Naive B cell (primary cell): Measurements from ENCODE around the gene CAMTA1. TPM values are rescaled to one million over a fixed set of nuclear protein-coding genes. Genes with fewer than 3 reads are reported as not detected.

Experiments used
- ATAC-seq, 2 donors: fragments of 150-1000 bp; cut with Tn5 transposase; 2 replicates each; pipeline ENCODE4 v1.10.0; 2021; ENCODE audit warnings: low read depth in 2 of 2, mild to moderate bottlenecking in 2 of 2, moderate library complexity in 2 of 2
- DNase-seq: peaks from one replicate; pipeline ENCODE4 v3.0.0; 2022
- H3K27ac Mint-ChIP-seq, 6 donors: one replicate each; pipeline ENCODE4 v1.8.0; 2020 to 2022; ENCODE audit warnings: mild to moderate bottlenecking in 6 of 6, mixed read lengths in 6 of 6, moderate library complexity in 5 of 6, inconsistent platforms in 2 of 6
- H3K27me3 Mint-ChIP-seq, 3 donors: one replicate each; pipeline ENCODE4 v1.8.0; 2021 to 2022; ENCODE audit warnings: mixed read lengths in 3 of 3, mild to moderate bottlenecking in 1 of 3
- H3K36me3 Mint-ChIP-seq, 2 donors: one replicate each; pipeline ENCODE4 v1.8.0; 2020 to 2022; ENCODE audit warnings: mixed read lengths in 2 of 2, inconsistent platforms in 1 of 2, mild to moderate bottlenecking in 1 of 2
- H3K4me1 Mint-ChIP-seq, 3 donors: one replicate each; pipeline ENCODE4 v1.8.0; 2020 to 2022; ENCODE audit warnings: mixed read lengths in 3 of 3, inconsistent platforms in 1 of 3, mild to moderate bottlenecking in 1 of 3, moderate library complexity in 1 of 3
- H3K4me3 Mint-ChIP-seq, 8 donors: one replicate each; pipeline ENCODE4 v1.8.0; 2020 to 2022; ENCODE audit warnings: mild to moderate bottlenecking in 8 of 8, mixed read lengths in 8 of 8, moderate library complexity in 8 of 8, inconsistent platforms in 2 of 8
- H3K9me3 Mint-ChIP-seq, 7 donors: one replicate each; pipeline ENCODE4 v1.8.0; 2020 to 2022; ENCODE audit warnings: mixed read lengths in 7 of 7, mild to moderate bottlenecking in 5 of 7, inconsistent platforms in 2 of 7, moderate library complexity in 1 of 7
- polyA plus RNA-seq, 6 donors: library from polyadenylated mRNA; unstranded; fragments of 300-500 nt; fragmentation: Illumina TruSeq; gene quantifications; one replicate each; pipeline ENCODE4 v1.2.3, GENCODE V29; 2021; ENCODE audit warnings: low read depth in 6 of 6

The CAMTA1 gene
- polyA plus RNA-seq, 6 donors from 2014 or later, result 75.4 to 140 (median 88.8) TPM

DNA sequence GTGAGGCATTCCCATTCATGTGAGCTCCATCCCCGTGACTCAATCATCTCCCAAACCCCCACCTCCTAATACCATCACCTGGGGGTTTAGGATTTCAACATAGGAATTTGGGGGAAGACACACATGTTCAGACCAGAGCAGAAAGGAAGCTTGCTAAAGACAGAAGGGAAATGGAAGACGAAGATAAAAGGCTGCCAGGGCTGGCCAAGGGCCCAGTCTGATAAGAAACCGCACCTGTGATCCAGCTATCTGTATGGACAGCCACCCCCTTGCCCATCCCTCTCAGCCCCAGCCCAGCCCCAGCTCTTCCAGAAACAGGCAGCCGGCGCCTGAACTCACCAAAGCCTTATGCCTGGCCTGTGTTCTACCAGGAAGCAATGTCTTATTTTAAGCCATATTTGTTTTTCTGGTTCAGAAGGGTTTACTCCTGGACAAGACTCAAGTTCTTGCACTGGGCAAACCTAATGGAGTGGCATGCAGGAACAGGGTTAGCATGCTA lies 787.4 kb downstream of the CAMTA1 start:
- Mint-ChIP-seq H3K36me3 (no peaks in the 10 kb centered on the region), H3K4me3 (no peak overlapping the region), H3K27me3 (peaks cover 5 to 8% (median 6%) of the 10 kb centered on the region in 3 donors), H3K9me3 (peaks cover 0 to 2% (median 0%) of the 10 kb centered on the region in 7 donors), H3K4me1 (no peaks in the 10 kb centered on the region), H3K27ac (no peak overlapping the region)
- ATAC-seq, result no peak
- no peak for DNase-seq

DNA sequence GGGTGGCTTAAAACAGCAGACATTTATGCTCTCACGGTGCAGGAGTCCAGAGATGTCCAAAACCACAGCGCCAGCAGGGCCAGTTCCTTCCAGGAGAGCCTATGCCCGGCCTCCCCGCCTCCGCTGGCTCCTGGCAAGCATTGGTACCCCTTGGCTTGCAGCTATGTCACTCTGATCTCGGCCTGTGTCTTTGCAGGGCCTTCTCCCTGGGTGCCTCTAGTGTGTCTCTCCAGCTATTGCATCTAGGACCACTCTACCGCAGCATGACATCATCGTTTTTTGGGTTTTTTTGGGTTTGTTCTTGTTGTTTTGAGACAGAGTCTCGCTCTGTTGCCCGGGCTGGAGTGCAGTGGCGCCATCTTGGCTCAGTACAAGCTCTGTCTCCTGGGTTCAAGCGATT lies 788.2 kb downstream of the CAMTA1 start:
- Mint-ChIP-seq H3K27ac (no peak overlapping the region), H3K27me3 (peaks cover 5 to 8% (median 6%) of the 10 kb centered on the region in 3 donors), H3K9me3 (peaks cover 0 to 2% (median 0%) of the 10 kb centered on the region in 7 donors), H3K4me1 (no peaks in the 10 kb centered on the region), H3K4me3 (no peak overlapping the region), H3K36me3 (no peaks in the 10 kb centered on the region)
- ATAC-seq (no peak), DNase-seq (no peak)

DNA sequence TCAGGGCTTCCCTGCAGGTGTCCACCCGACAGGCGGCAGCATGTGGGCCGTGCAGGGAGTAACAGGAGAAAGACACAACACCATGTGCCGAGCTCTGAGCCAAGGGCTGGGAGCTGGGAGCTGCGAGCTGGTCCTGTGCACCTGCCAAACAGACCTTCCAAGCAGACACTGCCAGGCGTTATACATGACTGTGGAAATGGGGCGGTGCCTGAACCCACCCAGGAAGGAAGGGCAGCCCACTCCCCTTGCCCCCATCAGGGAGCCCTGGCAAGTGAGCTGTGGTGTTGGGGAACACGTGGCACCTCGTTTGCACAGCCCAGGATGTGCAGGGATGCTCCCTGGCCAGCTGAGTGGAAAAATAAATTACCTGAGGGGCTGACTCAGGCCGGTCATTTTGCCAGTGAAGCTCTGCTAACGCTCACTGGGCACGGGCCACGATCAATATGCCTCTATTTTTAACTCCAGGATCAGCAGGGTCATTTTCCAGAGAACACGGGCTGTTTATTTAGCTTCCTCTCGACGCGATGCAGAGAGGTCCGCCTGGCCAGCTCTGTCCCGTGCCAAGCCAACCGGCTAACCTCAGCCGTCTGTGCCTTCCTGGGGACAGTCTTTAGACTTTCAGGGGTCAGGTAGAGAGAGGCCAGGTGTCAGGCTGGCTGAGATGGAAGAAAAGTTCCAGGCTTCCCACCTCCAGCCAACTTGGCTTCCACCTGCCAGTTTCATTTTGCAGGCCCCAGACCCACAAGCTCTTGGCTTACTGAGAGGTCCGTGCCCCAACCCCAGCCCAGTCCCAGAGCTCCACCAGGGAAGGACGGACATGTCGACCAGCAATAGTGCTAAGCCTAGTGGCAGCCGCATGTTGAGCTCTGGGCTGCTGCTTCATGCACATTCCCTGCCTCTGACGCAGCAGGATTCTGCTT lies 789.1 kb downstream of the CAMTA1 start:
- DNase-seq (no peak), ATAC-seq (no peak)
- Mint-ChIP-seq H3K4me3 (no peak overlapping the region), H3K27me3 (peaks cover 5 to 8% (median 6%) of the 10 kb centered on the region in 3 donors), H3K27ac (no peak overlapping the region), H3K36me3 (no peaks in the 10 kb centered on the region), H3K9me3 (peaks cover 0 to 2% (median 0%) of the 10 kb centered on the region in 7 donors), H3K4me1 (no peaks in the 10 kb centered on the region)

DNA sequence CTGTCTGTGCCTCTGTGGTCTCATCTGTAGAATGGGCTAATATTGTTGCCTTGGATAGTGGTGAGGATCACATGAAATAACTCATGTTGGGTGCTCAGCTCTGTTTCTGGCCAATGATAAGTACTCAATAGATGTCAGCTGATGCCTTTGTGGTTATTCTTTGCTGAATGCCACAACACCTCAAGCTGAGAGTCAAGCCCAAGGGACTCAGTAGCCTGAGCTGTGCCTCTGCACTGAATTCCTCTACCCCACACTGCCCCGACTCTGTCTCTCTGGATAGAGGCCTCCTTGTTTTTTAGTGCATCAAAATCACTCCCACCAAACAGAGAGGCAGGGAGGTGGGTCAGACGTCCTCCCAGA lies 789.8 kb downstream of the CAMTA1 start:
- H3K27ac Mint-ChIP-seq, result no peak overlapping the region
- H3K9me3 Mint-ChIP-seq, result peaks cover 0 to 2% (median 0%) of the 10 kb centered on the region in 7 donors
- H3K27me3 Mint-ChIP-seq, result peaks cover 5 to 9% (median 8%) of the 10 kb centered on the region in 3 donors
- ATAC-seq (no peak), DNase-seq (no peak)
- no peaks in the 10 kb centered on the region for H3K36me3 Mint-ChIP-seq
- H3K4me3 Mint-ChIP-seq, result no peak overlapping the region
- H3K4me1 Mint-ChIP-seq, result no peaks in the 10 kb centered on the region

DNA sequence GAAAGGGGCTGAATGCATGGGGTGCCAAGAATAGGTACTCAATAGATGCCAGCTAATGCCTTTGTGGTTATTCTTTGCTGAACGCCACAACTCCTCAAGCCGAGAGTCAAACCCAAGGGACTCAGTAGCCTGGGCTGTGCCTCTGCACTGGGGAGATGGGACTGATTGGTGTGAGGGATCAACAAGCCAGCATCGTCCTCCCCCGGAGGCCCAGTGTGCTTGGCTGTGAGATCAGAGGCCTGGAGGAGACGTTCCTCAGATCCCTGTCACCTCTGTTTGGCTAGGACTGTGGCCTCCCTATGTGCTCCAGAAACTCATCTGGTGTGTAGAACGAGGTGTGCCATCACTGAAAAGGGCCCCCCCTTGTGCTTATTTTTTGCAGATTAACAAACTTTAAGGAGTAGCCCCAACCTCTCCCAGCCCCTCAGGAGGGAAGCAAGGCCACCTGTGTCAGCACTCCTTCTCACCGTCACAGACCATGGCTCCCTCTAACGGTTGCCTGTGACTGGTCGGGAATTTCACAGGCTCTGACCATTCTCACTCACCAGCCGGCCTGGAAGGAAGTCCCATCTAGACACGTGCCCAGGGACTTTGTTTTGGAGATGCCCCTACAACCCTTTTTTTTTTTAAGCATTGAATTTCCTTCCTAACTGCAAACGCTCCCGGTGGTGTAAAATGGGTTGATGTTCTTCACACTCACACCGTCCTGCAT lies 791.8 kb downstream of the CAMTA1 start:
- H3K4me1 Mint-ChIP-seq, result no peaks in the 10 kb centered on the region
- DNase-seq, result no peak
- no peak for ATAC-seq
- no peak overlapping the region for H3K4me3 Mint-ChIP-seq
- no peak overlapping the region for H3K27ac Mint-ChIP-seq
- H3K27me3 Mint-ChIP-seq, result peaks cover 8 to 12% (median 8%) of the 10 kb centered on the region in 3 donors
- H3K9me3 Mint-ChIP-seq, result peaks cover 0 to 2% (median 0%) of the 10 kb centered on the region in 7 donors
- no peaks in the 10 kb centered on the region for H3K36me3 Mint-ChIP-seq

GRCh38 chr1:7578206-7578605 lies 793.0 kb downstream of the CAMTA1 start:
- ATAC-seq (no peak), DNase-seq (no peak)
- no peak overlapping the region for H3K27ac Mint-ChIP-seq
- H3K27me3 Mint-ChIP-seq, result peaks cover 8 to 14% (median 12%) of the 10 kb centered on the region in 3 donors
- H3K4me1 Mint-ChIP-seq, result no peaks in the 10 kb centered on the region
- peaks cover 0 to 2% (median 0%) of the 10 kb centered on the region in 7 donors for H3K9me3 Mint-ChIP-seq
- H3K4me3 Mint-ChIP-seq, result no peak overlapping the region
- no peaks in the 10 kb centered on the region for H3K36me3 Mint-ChIP-seq

GRCh38 chr1:7579016-7579415 lies 793.8 kb downstream of the CAMTA1 start:
- Mint-ChIP-seq H3K27ac (no peak overlapping the region), H3K4me3 (no peak overlapping the region), H3K27me3 (peaks cover 8 to 15% (median 12%) of the 10 kb centered on the region in 3 donors), H3K9me3 (peaks cover 0 to 2% (median 0%) of the 10 kb centered on the region in 7 donors), H3K4me1 (no peaks in the 10 kb centered on the region), H3K36me3 (no peaks in the 10 kb centered on the region)
- DNase-seq (no peak), ATAC-seq (no peak)

DNA sequence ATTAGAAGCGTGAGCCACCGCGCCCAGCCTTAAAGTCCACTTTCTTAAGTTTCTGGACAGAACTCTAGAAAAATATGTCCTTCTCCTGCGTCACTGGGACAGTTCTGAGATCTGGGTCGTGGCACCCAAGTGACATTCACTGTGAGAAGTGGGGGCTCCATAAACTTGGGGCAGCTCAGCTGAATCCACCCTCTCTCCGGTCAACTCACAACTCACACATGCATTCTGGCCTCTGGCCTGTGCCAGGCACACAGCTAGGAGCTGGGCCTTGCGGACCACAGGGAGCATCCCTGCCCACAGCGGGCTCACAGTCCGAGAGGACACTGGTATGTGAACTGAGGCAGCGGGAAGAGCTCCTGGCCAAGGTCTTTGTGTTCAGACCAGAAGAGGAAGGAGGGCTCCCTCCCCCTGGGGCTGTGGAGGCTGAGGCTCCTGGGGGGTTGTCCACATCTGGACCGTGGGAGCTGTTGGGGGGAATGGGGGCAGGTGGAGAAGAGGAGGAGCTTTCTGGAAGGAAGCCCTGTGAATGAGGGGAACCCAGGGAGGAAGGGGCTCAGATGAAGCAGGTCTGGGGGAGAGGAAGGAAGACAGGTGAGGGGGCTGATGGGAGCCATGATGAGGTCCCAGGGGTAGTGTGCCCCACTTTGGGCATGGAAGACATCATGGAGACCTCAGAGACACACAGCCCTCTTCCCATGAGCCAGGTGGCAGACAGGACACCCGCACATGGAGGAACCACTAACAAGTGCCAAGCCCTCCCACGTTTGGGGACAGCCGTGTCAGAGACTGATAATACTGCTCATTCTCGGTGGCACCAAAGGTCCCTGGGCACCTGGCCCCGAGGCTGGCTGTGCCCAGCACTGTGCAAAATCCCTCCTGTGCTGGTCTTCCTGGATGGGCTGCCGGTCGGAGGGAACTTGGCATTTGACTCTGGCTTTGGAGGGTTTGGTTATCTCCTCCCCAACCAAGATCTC lies 794.9 kb downstream of the CAMTA1 start:
- peaks cover 8 to 12% (median 12%) of the 10 kb centered on the region in 3 donors for H3K27me3 Mint-ChIP-seq
- H3K4me1 Mint-ChIP-seq, result no peaks in the 10 kb centered on the region
- no peak overlapping the region for H3K4me3 Mint-ChIP-seq
- ATAC-seq (no peak), DNase-seq (no peak)
- no peak overlapping the region for H3K27ac Mint-ChIP-seq
- peaks cover 0 to 2% (median 0%) of the 10 kb centered on the region in 7 donors for H3K9me3 Mint-ChIP-seq
- H3K36me3 Mint-ChIP-seq, result no peaks in the 10 kb centered on the region

DNA sequence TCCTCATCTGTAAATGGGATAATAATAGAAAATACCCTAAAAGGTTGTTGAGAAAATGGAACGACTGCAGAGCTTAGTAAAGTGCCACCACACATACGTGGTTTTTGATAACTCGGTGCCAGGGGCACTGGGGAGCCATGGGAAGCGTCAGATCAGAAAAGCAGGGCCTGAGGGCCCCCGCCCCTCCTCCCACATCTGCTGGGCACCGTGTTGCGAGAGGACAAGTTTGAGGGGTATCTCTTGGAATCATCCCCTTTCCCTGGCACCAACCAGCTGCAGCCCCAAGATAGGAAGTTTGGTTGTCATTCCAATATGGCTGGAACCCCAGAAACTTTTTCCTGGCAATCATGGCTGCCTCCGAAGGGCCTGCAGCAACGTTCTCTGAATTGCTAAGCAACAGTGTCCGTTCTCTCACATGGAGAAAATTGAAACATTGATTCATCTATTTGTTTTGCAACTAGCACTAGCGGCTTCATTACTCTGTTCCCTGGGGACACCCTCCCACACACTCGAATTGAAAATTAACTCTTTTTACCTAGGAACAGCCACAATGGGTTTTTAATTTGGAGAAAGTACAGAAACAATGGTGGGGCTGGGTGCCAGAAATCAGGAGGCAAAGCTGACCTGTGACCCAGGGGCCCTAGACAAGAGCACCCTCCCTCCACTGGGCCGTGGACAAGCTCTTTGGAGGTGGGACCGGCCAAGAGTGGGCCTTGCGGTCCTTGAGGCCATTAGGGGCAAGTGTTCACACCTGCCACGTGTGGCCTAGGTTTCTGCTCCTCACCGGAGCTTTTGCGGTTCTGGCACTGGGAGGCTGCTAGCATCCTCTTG lies 795.9 kb downstream of the CAMTA1 start:
- Mint-ChIP-seq H3K36me3 (no peaks in the 10 kb centered on the region), H3K27me3 (peaks cover 6 to 8% (median 7%) of the 10 kb centered on the region in 3 donors), H3K4me1 (no peaks in the 10 kb centered on the region), H3K4me3 (no peak overlapping the region), H3K9me3 (no peaks in the 10 kb centered on the region), H3K27ac (no peak overlapping the region)
- no peak for ATAC-seq
- no peak for DNase-seq

DNA sequence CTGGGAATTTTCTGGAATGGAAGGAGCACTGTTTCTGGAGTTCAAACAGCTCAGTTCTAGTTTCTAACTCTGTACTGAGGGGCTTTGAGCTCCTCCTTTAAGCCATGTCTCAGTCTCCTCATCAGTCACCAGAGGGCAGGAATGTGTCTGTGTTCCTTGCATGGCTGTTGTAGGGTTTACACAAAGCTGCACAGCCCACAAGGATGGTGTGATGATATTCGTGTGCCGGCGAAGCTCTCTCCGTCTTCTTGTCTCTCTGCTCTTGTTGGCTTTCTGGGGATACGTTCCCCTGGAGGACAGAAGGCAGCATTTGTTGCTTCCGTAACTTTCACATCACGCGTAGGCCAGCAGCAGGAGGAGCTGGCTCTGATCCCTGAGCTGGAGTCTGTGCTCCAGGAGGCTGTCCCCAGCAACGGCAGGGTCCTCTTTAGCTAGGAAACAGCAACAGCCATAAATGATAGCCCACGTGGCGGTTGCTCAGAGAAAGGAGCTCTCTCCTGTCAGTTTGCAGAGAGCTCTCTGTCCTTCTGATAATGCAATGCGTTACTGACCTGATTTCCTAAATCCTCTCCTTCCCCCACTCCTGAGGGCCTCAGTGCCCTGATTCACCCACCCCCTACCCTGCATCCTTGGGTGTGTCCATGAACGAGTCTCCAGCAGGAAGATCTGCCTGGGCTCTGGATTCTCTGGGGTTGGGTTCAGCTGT lies 796.7 kb downstream of the CAMTA1 start:
- ATAC-seq, result no peak
- no peaks in the 10 kb centered on the region for H3K9me3 Mint-ChIP-seq
- H3K27me3 Mint-ChIP-seq, result peaks cover 3 to 7% (median 6%) of the 10 kb centered on the region in 3 donors
- no peak overlapping the region for H3K27ac Mint-ChIP-seq
- no peak for DNase-seq
- no peaks in the 10 kb centered on the region for H3K4me1 Mint-ChIP-seq
- no peak overlapping the region for H3K4me3 Mint-ChIP-seq
- no peaks in the 10 kb centered on the region for H3K36me3 Mint-ChIP-seq

GRCh38 chr1:7582460-7582972 lies 797.3 kb downstream of the CAMTA1 start:
- DNase-seq (no peak), ATAC-seq (no peak)
- Mint-ChIP-seq H3K27me3 (peaks cover 3 to 7% (median 6%) of the 10 kb centered on the region in 3 donors), H3K4me1 (no peaks in the 10 kb centered on the region), H3K4me3 (no peak overlapping the region), H3K27ac (no peak overlapping the region), H3K9me3 (no peaks in the 10 kb centered on the region), H3K36me3 (no peaks in the 10 kb centered on the region)
